Measurements from ENCODE around the gene ABCA5. TPM values are rescaled to one million over a fixed set of nuclear protein-coding genes. Genes with fewer than 3 reads are reported as not detected.
A peak's percentile ranks its signal among the peaks of the same experiment; 100 is the strongest.

ABCA5 gene
- total RNA-seq, 4 donors from 2014 or later = 48.9 to 211 (median 62.9) TPM

GRCh38 chr17:69239611-69240600, 87.0 kb downstream of the ABCA5 start:
- H3K27ac ChIP-seq = no peak overlapping the region
- DNase-seq (ENCODE audit: low spot score in 2 of 2) = no peak
- H3K9me3 ChIP-seq = no peaks in the 10 kb centered on the region
- 91% methylated on average over 8 of the region's 8 CpGs for WGBS
- no peak for TF ChIP-seq CTCF (IDR thresholded peaks at IDR 0.05)
- no peak for TF ChIP-seq POLR2AphosphoS5 (IDR thresholded peaks at IDR 0.05)
- TF ChIP-seq EP300 (IDR thresholded peaks at IDR 0.05) = no peak
- TF ChIP-seq POLR2A (IDR thresholded peaks at IDR 0.05) = no peak
- H3K4me1 ChIP-seq = peaks cover 4% of the 10 kb centered on the region
- no peak overlapping the region for H3K4me3 ChIP-seq
- H3K27me3 ChIP-seq = no peaks in the 10 kb centered on the region
- no peaks in the 10 kb centered on the region for H3K36me3 ChIP-seq

- peaks cover 5% of the 10 kb centered on the region for H3K4me1 ChIP-seq
- no peak for TF ChIP-seq CTCF (IDR thresholded peaks at IDR 0.05)
- no peak for TF ChIP-seq POLR2A (IDR thresholded peaks at IDR 0.05)
- H3K27me3 ChIP-seq = no peaks in the 10 kb centered on the region
- H3K9me3 ChIP-seq = peaks cover 6% of the 10 kb centered on the region
- no peak overlapping the region for H3K4me3 ChIP-seq
- 83% methylated on average over 3 of the region's 3 CpGs for WGBS
- DNase-seq (ENCODE audit: low spot score in 2 of 2) = no peak
- no peaks in the 10 kb centered on the region for H3K36me3 ChIP-seq
- H3K27ac ChIP-seq = no peak overlapping the region
These were observed 90.0 kb downstream of the ABCA5 start for GRCh38 chr17:69236946-69237345.

GRCh38 chr17:69236464-69236863, 90.5 kb downstream of the ABCA5 start:
- 63% methylated on average over 2 of the region's 2 CpGs for WGBS
- Histone ChIP-seq H3K4me3 (no peak overlapping the region), H3K27ac (no peak overlapping the region), H3K36me3 (no peaks in the 10 kb centered on the region), H3K4me1 (peaks cover 5% of the 10 kb centered on the region), H3K9me3 (peaks cover 6% of the 10 kb centered on the region), H3K27me3 (no peaks in the 10 kb centered on the region)
- TF ChIP-seq POLR2A (IDR thresholded peaks at IDR 0.05) = no peak
- no peak for TF ChIP-seq POLR2AphosphoS5 (IDR thresholded peaks at IDR 0.05)
- no peak for TF ChIP-seq CTCF (IDR thresholded peaks at IDR 0.05)
- TF ChIP-seq EP300 (IDR thresholded peaks at IDR 0.05) = no peak
- DNase-seq (ENCODE audit: low spot score in 2 of 2) = no peak

- no peak overlapping the region for H3K27ac ChIP-seq
- no peaks in the 10 kb centered on the region for H3K27me3 ChIP-seq
- peaks cover 5% of the 10 kb centered on the region for H3K4me1 ChIP-seq
- no peaks in the 10 kb centered on the region for H3K36me3 ChIP-seq
- TF ChIP-seq POLR2AphosphoS5 (IDR thresholded peaks at IDR 0.05) (peak in 1 of 3 donors; percentile 8), CTCF (IDR thresholded peaks at IDR 0.05) (peak; percentile 26 to 55), POLR2A (IDR thresholded peaks at IDR 0.05) (no peak), EP300 (IDR thresholded peaks at IDR 0.05) (no peak)
- peak; percentile 84 to 87 for DNase-seq (ENCODE audit: low spot score in 2 of 2)
- 29% methylated on average over 1 of the region's 1 CpG for WGBS
- H3K9me3 ChIP-seq = peaks cover 6% of the 10 kb centered on the region
- no peak overlapping the region for H3K4me3 ChIP-seq
These were observed 91.4 kb downstream of the ABCA5 start for GRCh38 chr17:69235338-69236058.

- no peak overlapping the region for H3K27ac ChIP-seq
- peaks cover 5% of the 10 kb centered on the region for H3K4me1 ChIP-seq
- no peaks in the 10 kb centered on the region for H3K36me3 ChIP-seq
- no peak overlapping the region for H3K4me3 ChIP-seq
- DNase-seq (ENCODE audit: low spot score in 2 of 2) = no peak
- TF ChIP-seq CTCF (IDR thresholded peaks at IDR 0.05) (no peak), EP300 (IDR thresholded peaks at IDR 0.05) (no peak), POLR2AphosphoS5 (IDR thresholded peaks at IDR 0.05) (no peak), POLR2A (IDR thresholded peaks at IDR 0.05) (no peak)
- H3K9me3 ChIP-seq = peaks cover 6% of the 10 kb centered on the region
- H3K27me3 ChIP-seq = no peaks in the 10 kb centered on the region
These were observed 94.3 kb downstream of the ABCA5 start for GRCh38 chr17:69232650-69233049.

Measured in suprapubic skin (tissue), 4 donors.